IMR-90 (cell line): ENCODE data around the gene SYNPO2. TPM values are rescaled to one million over a fixed set of nuclear protein-coding genes. Genes with fewer than 3 reads are reported as not detected.
A peak's percentile ranks its signal among the peaks of the same experiment; 100 is the strongest.

Experiments used
- ATAC-seq: fragments of 200-7000 bp; cut with Tn5 transposase; 2 replicates; pipeline ENCODE4 v1.9.1; 2020; ENCODE audit warnings: low read depth, mild to moderate bottlenecking, moderate library complexity
- BruUV-seq: library from RNA; stranded (reverse); fragments of 400-500 nt; replicated peaks from 2 replicates; lab custom pipeline; 2021; lab: Mats Ljungman, UMichigan
- CTCF ChIA-PET: fragments of 300-600 bp; formaldehyde crosslinking; extraction: SDS; loops from one replicate; lab custom pipeline; 2021; ENCODE audit warnings: antibody characterized with exemption; lab: Yijun Ruan, JAX
- POLR2A ChIA-PET: fragments of 300-600 bp; sonication (Branson Sonifier 250); formaldehyde crosslinking; loops from one replicate; lab custom pipeline; 2022; ENCODE audit warnings: antibody characterized with exemption; ENCODE audit not compliant: unreplicated experiment; lab: Charles Lee
- DNase-seq: peaks from one replicate; pipeline ENCODE4 v3.0.0; 2013
- H2AFZ ChIP-seq: replicated peaks from 2 replicates; pipeline ENCODE3; 2013; ENCODE audit warnings: low read length, mild to moderate bottlenecking; ENCODE audit not compliant: poor library complexity
- H2AK5ac ChIP-seq: 2 replicates; pipeline ENCODE4 v1.6.1; 2013; ENCODE audit warnings: low read depth, low read length, inconsistent platforms
- H2AK9ac ChIP-seq: replicated peaks from 2 replicates; pipeline ENCODE3; 2013; ENCODE audit warnings: mild to moderate bottlenecking, low read depth, low read length, moderate library complexity; ENCODE audit not compliant: poor library complexity
- H2BK120ac ChIP-seq: 2 replicates; pipeline ENCODE4 v1.6.1; 2013; ENCODE audit warnings: low read depth, low read length, inconsistent platforms
- H2BK15ac ChIP-seq: 3 replicates; pipeline ENCODE4 v1.6.1; 2013; ENCODE audit warnings: low read depth, low read length, inconsistent platforms
- H2BK20ac ChIP-seq: 2 replicates; pipeline ENCODE4 v1.6.1; 2013; ENCODE audit warnings: low read depth, mild to moderate bottlenecking, inconsistent platforms, low read length, moderate library complexity
- H2BK5ac ChIP-seq: 2 replicates; pipeline ENCODE4 v1.6.1; 2013; ENCODE audit warnings: mild to moderate bottlenecking, low read depth, low read length, inconsistent platforms; ENCODE audit not compliant: poor library complexity, severe bottlenecking
- H3K14ac ChIP-seq: replicated peaks from 2 replicates; pipeline ENCODE4 v1.6.1; 2013; ENCODE audit warnings: low read depth, low read length, inconsistent platforms
- H3K18ac ChIP-seq: 2 replicates; pipeline ENCODE4 v1.6.1; 2013; ENCODE audit warnings: low read depth, low read length, control low read depth
- H3K23ac ChIP-seq: 2 replicates; pipeline ENCODE4 v1.6.1; 2013; ENCODE audit warnings: low read depth, low read length, inconsistent platforms
- H3K27ac ChIP-seq: 2 replicates; pipeline ENCODE4 v1.5.1; 2013; ENCODE audit warnings: mild to moderate bottlenecking, control low read depth, low read length; ENCODE audit not compliant: insufficient read depth
- H3K27me3 ChIP-seq: 2 replicates; pipeline ENCODE4 v1.6.1; 2013; ENCODE audit warnings: low read length; ENCODE audit not compliant: control insufficient read depth, insufficient read depth
- H3K36me3 ChIP-seq: 2 replicates; pipeline ENCODE4 v1.6.1; 2013; ENCODE audit warnings: low read length, mixed read lengths; ENCODE audit not compliant: control insufficient read depth, insufficient read depth
- H3K4ac ChIP-seq: 2 replicates; pipeline ENCODE4 v1.6.1; 2013; ENCODE audit warnings: low read depth, low read length, inconsistent platforms
- H3K4me1 ChIP-seq: 2 replicates; pipeline ENCODE4 v1.6.1; 2013; ENCODE audit warnings: low read length, mixed read lengths; ENCODE audit not compliant: control insufficient read depth, insufficient read depth
- H3K4me2 ChIP-seq: 2 replicates; pipeline ENCODE4 v1.6.1; 2013; ENCODE audit warnings: low read depth, mild to moderate bottlenecking, control low read depth, low read length, moderate library complexity
- H3K4me3 ChIP-seq: 2 replicates; pipeline ENCODE4 v1.5.1; 2013; ENCODE audit warnings: low read depth, mild to moderate bottlenecking, control low read depth, low read length, moderate library complexity; ENCODE audit not compliant: insufficient read depth
- H3K56ac ChIP-seq: 2 replicates; pipeline ENCODE4 v1.6.1; 2013; ENCODE audit warnings: low read length, inconsistent platforms; ENCODE audit not compliant: insufficient read depth; ENCODE audit errors: extremely low read depth
- H3K79me1 ChIP-seq, 2 experiments: 2 replicates each; pipeline ENCODE4 v1.6.1; 2013; ENCODE audit warnings: low read length in 2 of 2, inconsistent platforms in 1 of 2, low read depth in 1 of 2
- H3K9ac ChIP-seq: 2 replicates; pipeline ENCODE4 v1.6.1; 2013; ENCODE audit warnings: low read depth, low read length, control low read depth
- H3K9me1 ChIP-seq: 2 replicates; pipeline ENCODE4 v1.6.1; 2013; ENCODE audit warnings: low read length, inconsistent platforms; ENCODE audit not compliant: insufficient read depth
- H3K9me3 ChIP-seq: 2 replicates; pipeline ENCODE4 v1.6.1; 2013; ENCODE audit warnings: low read length; ENCODE audit not compliant: control insufficient read depth, insufficient read depth
- H4K20me1 ChIP-seq: 2 replicates; pipeline ENCODE4 v1.6.1; 2013; ENCODE audit warnings: low read length, inconsistent platforms; ENCODE audit not compliant: insufficient read depth
- H4K5ac ChIP-seq: 2 replicates; pipeline ENCODE4 v1.6.1; 2013; ENCODE audit warnings: mild to moderate bottlenecking, low read depth, low read length, control low read depth
- H4K8ac ChIP-seq, 2 experiments: 2 replicates each; pipeline ENCODE4 v1.6.1; 2013; ENCODE audit warnings: low read depth in 2 of 2, low read length in 2 of 2, control low read depth in 1 of 2, inconsistent platforms in 1 of 2
- H4K91ac ChIP-seq: 2 replicates; pipeline ENCODE4 v1.6.1; 2013; ENCODE audit warnings: low read depth, low read length, inconsistent platforms; ENCODE audit not compliant: insufficient read depth
- CEBPB ChIP-seq: IDR thresholded peaks from 2 replicates; pipeline ENCODE4 v1.6.1; 2012; ENCODE audit warnings: low read depth, low read length, improper control_type of control experiment
- FOS ChIP-seq: fragments of 150-350 bp; IDR thresholded peaks from 2 replicates; pipeline ENCODE4 v1.6.1; 2016; ENCODE audit warnings: low read depth, low read length
- MAFK ChIP-seq: IDR thresholded peaks from 2 replicates; pipeline ENCODE4 v1.6.1; 2012; ENCODE audit warnings: low read depth, low read length, improper control_type of control experiment
- MAZ ChIP-seq: IDR thresholded peaks from 2 replicates; pipeline ENCODE4 v1.6.1; 2012; ENCODE audit warnings: low read depth, mild to moderate bottlenecking, low read length, improper control_type of control experiment, moderate library complexity, borderline replicate concordance
- MXI1 ChIP-seq: IDR thresholded peaks from 2 replicates; pipeline ENCODE4 v1.6.1; 2012; ENCODE audit warnings: low read depth, mild to moderate bottlenecking, low read length, moderate library complexity, borderline replicate concordance
- NFE2L2 ChIP-seq: fragments of 150-350 bp; IDR thresholded peaks from 2 replicates; pipeline ENCODE4 v1.6.1; 2016; ENCODE audit warnings: low read depth, mild to moderate bottlenecking, low read length
- POLR2A ChIP-seq: IDR thresholded peaks from 2 replicates; pipeline ENCODE4 v1.6.1; 2012; ENCODE audit warnings: mild to moderate bottlenecking, low read depth, low read length
- RCOR1 ChIP-seq: IDR thresholded peaks from 2 replicates; pipeline ENCODE4 v1.6.1; 2012; ENCODE audit warnings: mild to moderate bottlenecking, low read length, improper control_type of control experiment; ENCODE audit not compliant: insufficient replicate concordance
- SMC3 ChIP-seq: fragments of 150-350 bp; IDR thresholded peaks from 2 replicates; pipeline ENCODE4 v1.6.1; 2016; ENCODE audit warnings: low read depth, mild to moderate bottlenecking, antibody characterized with exemption, low read length, moderate library complexity
- WGBS, 2 experiments: methylation state at CpG; one replicate each; pipeline versions ENCODE4 v1.1.5 to v1.1.7; 2013; ENCODE audit warnings: missing lambda C conversion rate in 2 of 2; ENCODE audit not compliant: insufficient read length in 1 of 2; ENCODE audit errors: extremely low coverage in 2 of 2; 5-methylcytosine and 5-hydroxymethylcytosine counted together
- dilution Hi-C: fragments of 300-500 bp; cut with HindIII; formaldehyde crosslinking; loops from one replicate; pipeline ENCODE4 v1.14.3; 2018; ENCODE audit warnings: low sequenced_read_pairs; ENCODE audit not compliant: unreplicated experiment
- in situ Hi-C: fragments of 300-500 bp; cut with MboI; formaldehyde crosslinking; loops from 3 replicates; pipeline ENCODE4 v1.14.3; 2019; ENCODE audit warnings: low sequenced_read_pairs, inconsistent platforms, mixed read lengths
- intact Hi-C: fragments of 100-400 bp; cut with micrococcal nuclease; formaldehyde crosslinking; loops from 2 replicates; pipeline ENCODE4 v1.10.0; 2022
- polyA plus RNA-seq, 3 experiments: library from polyadenylated mRNA; depleted of rRNA; stranded (reverse); fragments of >200 nt; gene quantifications; 2 replicates each; pipeline ENCODE4 v1.2.3, GENCODE V29; 2012; ENCODE audit warnings: low replicate concordance in 1 of 3
- total RNA-seq: library from RNA; depleted of rRNA; stranded (reverse); fragments of >200 nt; gene quantifications from 2 replicates; pipeline ENCODE4 v1.2.3, GENCODE V29; 2012
- TF ChIP-seq, protein P1 (sequence below): conservative IDR thresholded peaks from 2 replicates; pipeline ENCODE4 v1.5.1; 2012; ENCODE audit warnings: mild to moderate bottlenecking, low read depth, low read length, improper control_type of control experiment
- TF ChIP-seq, protein P2 (sequence below): fragments of 150-350 bp; IDR thresholded peaks from 2 replicates; pipeline ENCODE4 v1.6.1; 2016; ENCODE audit warnings: low read depth, mild to moderate bottlenecking, low read length, moderate library complexity, borderline replicate concordance
- TF ChIP-seq, protein P3 (sequence below): fragments of 150-350 bp; IDR thresholded peaks from 2 replicates; pipeline ENCODE4 v1.6.1; 2017; ENCODE audit warnings: mild to moderate bottlenecking, antibody characterized with exemption, low read length, low read depth

Gene SYNPO2
- total and polyA plus RNA-seq, 2 of the 4 experiments (the other 2 are of a cell fraction): 0.99 to 1.8 TPM

- TF ChIP-seq MXI1: no peak
- no peak for TF ChIP-seq FOS
Observed at GRCh38 chr4:118987959-118988634, 99.4 kb downstream of the SYNPO2 start (continued).

GRCh38 chr4:118988635-118988972, 100.0 kb downstream of the SYNPO2 start:
- H2AK9ac ChIP-seq: peak overlapping the region; percentile 49
- peak overlapping the region; percentile 95 for H3K4ac ChIP-seq
- H2BK120ac ChIP-seq: peak overlapping the region; percentile 97
- peak overlapping the region; percentile 95 for H4K91ac ChIP-seq
- DNase-seq (no peak), ATAC-seq (no peak)
- peak overlapping the region; percentile 29 for H2AFZ ChIP-seq
- H3K4me1 ChIP-seq: peaks cover 25% of the 10 kb centered on the region
- dilution Hi-C loops (no loop called here), in situ Hi-C loops (loop anchor here (5.0 to 10.0 kb wide), 4 partner anchors 39 to 506 kb away; partner anchors contain the start of gene USP53), intact Hi-C loops (loop anchor here (2.0 kb wide), 1 partner anchor 38 kb away; no protein-coding TSS in a partner anchor)
- peak overlapping the region; percentile 98 for H2AK5ac ChIP-seq
- no peaks in the 10 kb centered on the region for H4K20me1 ChIP-seq
- POLR2A ChIA-PET: interaction anchor here (0.7 to 1.9 kb wide), 5 partner anchors 28 to 311 kb away, joined by 4 to 13 read pairs (median 5); partner anchors contain the start of gene USP53
- CTCF ChIA-PET: interaction anchor here (1.0 kb wide), 2 partner anchors 11 to 52 kb away, joined by 4 to 5 read pairs; no protein-coding TSS in a partner anchor
- 80% methylated on average over 4 of the region's 4 CpGs; no CpG with 5 or more reads in 1 of the 2 experiments for WGBS, 2 experiments
- no peaks in the 10 kb centered on the region for H3K27me3 ChIP-seq
- no peaks in the 10 kb centered on the region for H3K36me3 ChIP-seq
- peak overlapping the region; percentile 99 for H3K27ac ChIP-seq
- H2BK20ac ChIP-seq: peak overlapping the region; percentile 97
- peak overlapping the region; percentile 99 for H3K18ac ChIP-seq
- BruUV-seq: no TSS peak
- no peak overlapping the region for H3K4me3 ChIP-seq
- H3K23ac ChIP-seq: peak overlapping the region; percentile 92
- peak overlapping the region; percentile 84 for H3K9ac ChIP-seq
- H2BK5ac ChIP-seq: peak overlapping the region; percentile 94
- peak overlapping the region; percentile 98 for H4K5ac ChIP-seq
- H3K9me3 ChIP-seq: no peaks in the 10 kb centered on the region
- 0 out of 2 replicates have a peak, but pooled peaks cover 3% of the 10 kb centered on the region for H3K9me1 ChIP-seq
- peak overlapping the region; percentile 96 for H3K56ac ChIP-seq
- H3K14ac ChIP-seq: peak overlapping the region; percentile 89
- H4K8ac ChIP-seq: peak overlapping the region; percentile 91 to 97
- no peaks in the 10 kb centered on the region for H3K79me1 ChIP-seq
- H3K4me2 ChIP-seq: peak overlapping the region; percentile 5; the same call in 1 of the 2 replicates
- H2BK15ac ChIP-seq: peak overlapping the region; percentile 84
- TF ChIP-seq SMC3 (no peak), FOS (no peak), NFE2L2 (no peak), MAZ (no peak), RCOR1 (no peak), MAFK (no peak), POLR2A (no peak), CEBPB (no peak)
- TF ChIP-seq, protein P1, sequence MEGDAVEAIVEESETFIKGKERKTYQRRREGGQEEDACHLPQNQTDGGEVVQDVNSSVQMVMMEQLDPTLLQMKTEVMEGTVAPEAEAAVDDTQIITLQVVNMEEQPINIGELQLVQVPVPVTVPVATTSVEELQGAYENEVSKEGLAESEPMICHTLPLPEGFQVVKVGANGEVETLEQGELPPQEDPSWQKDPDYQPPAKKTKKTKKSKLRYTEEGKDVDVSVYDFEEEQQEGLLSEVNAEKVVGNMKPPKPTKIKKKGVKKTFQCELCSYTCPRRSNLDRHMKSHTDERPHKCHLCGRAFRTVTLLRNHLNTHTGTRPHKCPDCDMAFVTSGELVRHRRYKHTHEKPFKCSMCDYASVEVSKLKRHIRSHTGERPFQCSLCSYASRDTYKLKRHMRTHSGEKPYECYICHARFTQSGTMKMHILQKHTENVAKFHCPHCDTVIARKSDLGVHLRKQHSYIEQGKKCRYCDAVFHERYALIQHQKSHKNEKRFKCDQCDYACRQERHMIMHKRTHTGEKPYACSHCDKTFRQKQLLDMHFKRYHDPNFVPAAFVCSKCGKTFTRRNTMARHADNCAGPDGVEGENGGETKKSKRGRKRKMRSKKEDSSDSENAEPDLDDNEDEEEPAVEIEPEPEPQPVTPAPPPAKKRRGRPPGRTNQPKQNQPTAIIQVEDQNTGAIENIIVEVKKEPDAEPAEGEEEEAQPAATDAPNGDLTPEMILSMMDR: no peak
- TF ChIP-seq, protein P2, sequence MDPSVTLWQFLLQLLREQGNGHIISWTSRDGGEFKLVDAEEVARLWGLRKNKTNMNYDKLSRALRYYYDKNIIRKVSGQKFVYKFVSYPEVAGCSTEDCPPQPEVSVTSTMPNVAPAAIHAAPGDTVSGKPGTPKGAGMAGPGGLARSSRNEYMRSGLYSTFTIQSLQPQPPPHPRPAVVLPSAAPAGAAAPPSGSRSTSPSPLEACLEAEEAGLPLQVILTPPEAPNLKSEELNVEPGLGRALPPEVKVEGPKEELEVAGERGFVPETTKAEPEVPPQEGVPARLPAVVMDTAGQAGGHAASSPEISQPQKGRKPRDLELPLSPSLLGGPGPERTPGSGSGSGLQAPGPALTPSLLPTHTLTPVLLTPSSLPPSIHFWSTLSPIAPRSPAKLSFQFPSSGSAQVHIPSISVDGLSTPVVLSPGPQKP: no peak
- TF ChIP-seq, protein P3, sequence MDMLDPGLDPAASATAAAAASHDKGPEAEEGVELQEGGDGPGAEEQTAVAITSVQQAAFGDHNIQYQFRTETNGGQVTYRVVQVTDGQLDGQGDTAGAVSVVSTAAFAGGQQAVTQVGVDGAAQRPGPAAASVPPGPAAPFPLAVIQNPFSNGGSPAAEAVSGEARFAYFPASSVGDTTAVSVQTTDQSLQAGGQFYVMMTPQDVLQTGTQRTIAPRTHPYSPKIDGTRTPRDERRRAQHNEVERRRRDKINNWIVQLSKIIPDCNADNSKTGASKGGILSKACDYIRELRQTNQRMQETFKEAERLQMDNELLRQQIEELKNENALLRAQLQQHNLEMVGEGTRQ: no peak
